Measurements from ENCODE around the gene OR6C74.

Gene OR6C74

GRCh38 chr12:55253281-55253680 lies 8.9 kb downstream of the OR6C74 start:
- in situ Hi-C loops (cut with HindIII; ENCODE audit: low sequenced_read_pairs), result no loop called here
- no peak for DNase-seq (ENCODE audit: low read depth)
- H3K4me3 ChIP-seq (ENCODE audit: low read depth, low read length), result no peak overlapping the region
- TF ChIP-seq CTCF (IDR thresholded peaks at IDR 0.05; ENCODE audit: low read depth, low read length, missing control alignments), result no peak

DNA sequence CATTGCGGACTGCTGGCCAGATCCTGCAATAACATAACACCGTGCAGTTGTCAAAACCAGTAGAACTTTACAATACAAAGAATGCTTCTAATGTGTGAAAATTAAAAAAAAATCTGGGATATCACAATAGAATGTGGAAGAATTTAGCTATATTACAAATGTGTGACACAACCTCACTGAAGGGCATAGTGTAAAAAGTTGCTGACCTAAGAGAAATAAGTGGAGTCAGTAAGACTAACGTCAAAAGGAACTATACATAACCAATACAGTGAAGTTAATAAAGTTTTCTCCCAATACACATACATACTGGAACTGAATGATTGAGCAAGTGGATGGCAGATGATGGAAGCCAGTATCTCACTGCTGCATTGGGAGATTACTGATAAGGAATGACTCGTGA lies 12.4 kb downstream of the OR6C74 start:
- TF ChIP-seq CTCF (IDR thresholded peaks at IDR 0.05; ENCODE audit: low read depth, low read length, missing control alignments), result no peak
- no peak overlapping the region for H3K4me3 ChIP-seq (ENCODE audit: low read depth, low read length)
- DNase-seq (ENCODE audit: low read depth), result no peak
- in situ Hi-C loops (cut with HindIII; ENCODE audit: low sequenced_read_pairs), result no loop called here

DNA sequence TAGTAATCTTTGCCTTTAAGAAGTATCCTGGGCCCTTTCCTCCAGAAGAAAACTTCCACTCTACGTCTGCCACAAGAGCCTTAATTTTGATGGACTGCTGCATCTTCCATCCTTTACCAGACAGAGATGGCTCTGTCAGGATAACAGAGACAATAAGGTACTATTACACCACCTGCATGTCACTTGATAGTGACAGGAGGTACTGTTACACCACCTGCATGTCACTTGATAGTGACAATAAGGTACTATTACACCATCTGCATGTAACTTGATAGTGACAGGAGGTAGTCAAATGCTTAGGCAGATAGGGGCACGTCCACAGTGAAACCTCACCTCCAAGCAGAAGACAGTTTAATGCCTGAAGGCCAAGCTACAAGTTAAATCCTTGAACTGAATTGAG lies 13.9 kb downstream of the OR6C74 start:
- TF ChIP-seq CTCF (IDR thresholded peaks at IDR 0.05; ENCODE audit: low read depth, low read length, missing control alignments), result no peak
- in situ Hi-C loops (cut with HindIII; ENCODE audit: low sequenced_read_pairs), result no loop called here
- no peak for DNase-seq (ENCODE audit: low read depth)
- no peak overlapping the region for H3K4me3 ChIP-seq (ENCODE audit: low read depth, low read length)

DNA sequence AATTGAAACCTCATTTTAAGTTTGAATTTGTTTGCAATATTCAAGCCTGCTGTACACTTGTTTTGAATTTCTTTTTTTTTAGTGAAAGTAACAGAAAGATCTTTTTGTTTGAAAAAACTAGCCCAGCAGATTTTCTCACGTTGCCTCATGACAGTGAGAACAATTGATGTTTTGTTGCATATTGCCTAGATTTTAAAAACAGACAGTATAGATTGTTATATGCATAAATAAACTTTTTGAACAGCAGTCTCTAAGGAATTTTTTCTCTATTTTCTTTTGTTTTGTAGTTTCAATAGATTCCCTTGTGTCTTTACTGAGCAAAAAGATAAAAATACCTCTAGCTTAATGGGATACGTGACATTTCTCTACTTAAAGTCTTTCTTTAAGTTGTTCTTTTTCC lies 36.6 kb downstream of the OR6C74 start:
- in situ Hi-C loops (cut with HindIII; ENCODE audit: low sequenced_read_pairs), result no loop called here
- DNase-seq (ENCODE audit: low read depth), result no peak
- no peak overlapping the region for H3K4me3 ChIP-seq (ENCODE audit: low read depth, low read length)
- no peak for TF ChIP-seq CTCF (IDR thresholded peaks at IDR 0.05; ENCODE audit: low read depth, low read length, missing control alignments)

GRCh38 chr12:55289999-55290398 lies 45.6 kb downstream of the OR6C74 start:
- TF ChIP-seq CTCF (IDR thresholded peaks at IDR 0.05; ENCODE audit: low read depth, low read length, missing control alignments), result no peak
- H3K4me3 ChIP-seq (ENCODE audit: low read depth, low read length), result no peak overlapping the region
- in situ Hi-C loops (cut with HindIII; ENCODE audit: low sequenced_read_pairs), result no loop called here
- DNase-seq (ENCODE audit: low read depth), result no peak
